HuH-7.5 (cell line): ENCODE data around the gene RNF214.

ENCODE experiments used
- DNase-seq: peaks from one replicate; pipeline ENCODE4 v3.0.0; 2011; ENCODE audit warnings: low spot score

The RNF214 gene

GRCh38 chr11:117282956-117283355, 50.5 kb downstream of the RNF214 start:
- no peak for DNase-seq

- DNase-seq = no peak
These were observed 51.6 kb downstream of the RNF214 start for GRCh38 chr11:117284053-117284452.

GRCh38 chr11:117286588-117286987, 54.1 kb downstream of the RNF214 start:
- no peak for DNase-seq

DNA sequence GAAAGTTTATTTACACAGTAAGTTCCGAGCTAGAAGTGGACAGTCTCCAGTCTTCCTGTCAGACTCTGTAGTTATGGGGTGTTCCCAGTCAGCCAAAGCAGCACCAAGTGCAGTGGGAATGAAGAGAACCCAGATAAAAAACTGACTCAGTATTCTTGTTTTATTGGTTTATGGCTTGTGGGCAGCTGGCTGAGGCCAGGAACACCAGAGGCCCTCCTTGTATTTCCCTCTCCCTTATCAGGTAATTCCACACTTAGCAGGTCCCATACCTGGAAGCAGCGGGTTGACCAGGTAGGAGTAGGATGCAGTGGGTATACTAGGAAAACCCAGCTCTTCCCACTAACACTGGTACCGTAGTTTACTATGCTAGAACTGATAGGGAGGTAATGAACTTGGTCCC, 55.2 kb downstream of the RNF214 start:
- no peak for DNase-seq

- no peak for DNase-seq
These were observed 57.3 kb downstream of the RNF214 start for GRCh38 chr11:117289795-117290194.

DNA sequence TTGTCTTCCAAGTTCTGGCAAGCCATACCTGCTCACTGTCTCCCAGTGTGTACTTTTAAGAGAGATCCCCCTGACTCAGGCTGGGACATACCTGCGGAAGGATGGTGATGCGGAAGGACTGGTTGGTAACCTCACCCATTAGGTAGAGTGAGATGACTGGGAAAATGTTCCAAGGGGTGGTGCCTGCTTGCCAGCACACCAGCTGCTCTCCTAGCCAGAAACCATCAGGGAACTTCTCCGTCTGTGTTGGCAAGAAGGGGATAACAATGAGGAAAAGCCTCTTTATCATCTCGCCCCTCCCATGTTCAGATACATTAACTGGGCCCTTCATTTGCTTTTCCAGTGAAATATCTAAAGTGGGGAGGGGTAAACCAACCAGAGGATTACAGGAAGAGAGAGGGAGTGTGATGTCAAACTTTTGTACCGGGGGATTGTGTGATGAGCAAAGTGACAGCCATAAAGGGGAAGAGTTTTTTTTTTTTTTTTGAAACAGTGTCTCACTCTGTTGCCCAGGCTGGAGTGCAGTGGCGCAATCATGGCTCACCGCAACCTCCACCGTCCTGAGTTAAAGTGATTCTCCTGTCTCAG, 58.4 kb downstream of the RNF214 start, which contains the start of gene BACE1-AS:
Gene BACE1-AS (plus strand): TSS at position 538 of the 588 bp plus-strand sequence.
- no peak for DNase-seq

DNA sequence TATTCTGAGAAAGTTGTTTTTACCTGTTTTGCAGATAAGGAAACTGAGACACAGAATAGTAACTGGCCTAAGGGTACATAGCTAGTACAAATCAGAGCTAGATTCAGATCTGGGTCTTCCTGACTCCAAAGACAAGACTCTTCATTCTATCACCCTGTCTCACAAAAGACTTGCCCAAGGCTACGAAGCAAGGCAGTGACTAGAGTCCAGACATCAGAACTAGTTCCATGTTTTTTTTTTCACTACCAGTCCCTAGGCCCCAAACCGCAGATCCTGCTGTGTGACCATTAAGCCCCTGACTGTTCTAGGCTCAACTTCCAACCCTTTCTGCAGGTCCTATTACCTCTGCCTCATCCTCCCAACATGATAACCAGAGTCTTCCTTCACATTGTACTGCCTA, 60.1 kb downstream of the RNF214 start:
- no peak for DNase-seq

DNA sequence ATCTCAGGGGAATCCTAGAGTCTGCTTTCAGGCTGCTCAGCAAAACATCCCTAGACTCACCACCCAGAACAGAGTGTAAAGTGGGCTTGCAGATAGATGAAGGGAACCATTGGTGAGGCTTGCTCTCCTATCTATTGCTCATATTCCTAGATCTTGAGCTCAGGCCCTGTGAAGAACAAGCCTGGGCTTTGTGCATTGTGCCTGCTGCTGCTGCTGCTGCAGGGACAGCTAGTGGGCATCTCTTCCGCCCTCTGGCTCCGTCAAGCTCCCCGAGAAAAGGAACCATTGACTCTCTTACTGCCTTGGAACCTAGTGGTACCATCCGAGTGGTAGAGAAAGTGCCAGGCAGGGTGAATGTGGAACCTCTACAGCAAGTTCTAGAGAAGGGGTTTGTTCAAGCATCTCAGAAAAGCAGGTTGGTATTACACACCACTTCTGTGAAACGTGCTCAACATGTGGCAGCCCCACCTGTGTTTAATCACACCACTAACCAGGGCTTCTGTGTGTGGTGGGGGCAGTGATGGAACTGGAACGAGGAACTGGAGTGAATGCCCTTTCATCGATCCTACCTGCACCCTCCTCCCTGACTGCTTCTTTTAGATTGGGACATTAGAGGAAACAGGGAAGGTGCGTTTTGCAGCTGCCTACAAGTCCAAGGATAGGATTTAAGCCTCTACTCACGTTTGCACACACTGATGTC, 63.1 kb downstream of the RNF214 start:
- no peak for DNase-seq

DNA sequence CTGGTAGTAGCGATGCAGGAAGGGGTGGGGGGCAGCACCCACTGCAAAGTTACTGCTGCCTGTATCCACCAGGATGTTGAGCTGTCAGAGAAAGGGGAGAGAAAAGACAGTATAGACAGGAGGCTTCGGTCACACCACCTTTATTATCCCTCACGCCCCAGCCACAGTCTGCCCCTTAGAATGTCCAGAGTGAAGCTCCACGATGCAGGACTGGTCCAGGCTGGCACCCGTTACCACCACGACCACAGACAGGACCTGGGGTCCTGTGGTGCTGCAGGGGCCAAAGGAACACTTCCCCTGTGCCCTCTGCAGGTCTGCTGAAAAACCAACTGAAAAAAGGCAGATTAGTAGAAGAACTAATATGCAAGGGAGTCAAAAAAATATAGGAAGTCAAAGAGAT, 64.4 kb downstream of the RNF214 start:
- no peak for DNase-seq

DNA sequence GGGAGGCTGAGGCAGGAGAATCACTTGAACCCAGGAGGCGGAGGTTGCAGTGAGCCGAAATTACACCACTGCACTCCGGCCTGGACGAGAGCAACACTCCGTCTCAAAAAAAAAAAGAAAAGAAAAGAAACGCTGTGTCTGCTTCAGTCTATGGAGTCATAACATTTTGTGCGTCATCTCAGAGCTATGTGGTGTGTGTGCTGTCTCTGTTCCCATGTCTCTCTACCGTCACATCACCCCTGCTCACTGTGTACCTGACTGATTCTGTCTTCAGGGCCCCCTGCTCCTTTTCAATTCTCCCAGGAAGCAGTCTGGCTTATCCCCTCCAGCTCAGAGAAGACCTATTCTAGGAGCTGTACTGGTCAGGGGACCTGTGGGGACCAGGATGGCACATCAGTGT, 65.7 kb downstream of the RNF214 start:
- DNase-seq = no peak

DNA sequence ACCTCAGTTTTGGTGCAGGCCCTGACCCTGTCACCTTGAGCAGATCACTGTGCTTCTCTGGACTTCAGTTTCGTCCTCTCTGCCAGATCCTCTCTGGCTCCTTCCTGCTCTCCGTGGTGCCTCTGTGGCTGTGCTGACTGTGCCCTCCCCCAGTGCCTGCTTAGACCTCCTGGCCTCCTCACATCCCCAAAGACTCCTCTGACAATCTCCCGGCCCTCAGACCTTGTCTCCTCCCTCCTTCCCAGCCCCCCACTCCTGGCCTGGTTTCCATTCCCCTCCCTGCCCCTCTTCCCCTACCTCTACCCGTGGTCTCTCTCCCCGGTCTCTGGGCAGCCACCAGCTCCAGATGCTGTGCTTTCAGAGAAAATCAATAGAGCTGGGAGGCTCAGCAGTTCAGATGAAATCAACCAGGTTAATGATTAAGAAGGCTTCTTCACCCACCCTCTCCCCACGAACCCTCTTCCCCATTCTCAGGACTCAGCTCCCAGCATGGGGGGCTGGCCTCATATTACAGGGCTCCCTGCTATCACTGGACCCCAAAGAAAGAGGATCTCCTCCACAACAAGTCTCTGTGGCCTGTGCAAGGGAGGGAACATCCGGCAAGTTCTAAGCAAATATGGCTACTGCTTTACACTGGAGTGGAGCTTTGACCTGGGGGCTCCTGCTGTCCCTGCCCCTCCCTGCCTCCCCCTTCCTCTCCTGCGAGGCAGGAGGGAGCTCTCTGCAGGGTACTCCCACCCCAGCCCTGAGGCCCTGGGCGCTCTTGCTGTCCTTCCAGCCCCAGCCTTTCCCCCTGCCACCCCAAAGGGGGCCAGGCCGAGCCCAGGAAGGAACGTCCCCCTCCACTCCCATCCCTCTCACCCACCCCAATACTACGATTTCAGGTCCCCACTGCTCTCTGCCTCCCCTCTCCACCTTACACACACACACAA, 67.1 kb downstream of the RNF214 start:
- peak; percentile 55 for DNase-seq

DNA sequence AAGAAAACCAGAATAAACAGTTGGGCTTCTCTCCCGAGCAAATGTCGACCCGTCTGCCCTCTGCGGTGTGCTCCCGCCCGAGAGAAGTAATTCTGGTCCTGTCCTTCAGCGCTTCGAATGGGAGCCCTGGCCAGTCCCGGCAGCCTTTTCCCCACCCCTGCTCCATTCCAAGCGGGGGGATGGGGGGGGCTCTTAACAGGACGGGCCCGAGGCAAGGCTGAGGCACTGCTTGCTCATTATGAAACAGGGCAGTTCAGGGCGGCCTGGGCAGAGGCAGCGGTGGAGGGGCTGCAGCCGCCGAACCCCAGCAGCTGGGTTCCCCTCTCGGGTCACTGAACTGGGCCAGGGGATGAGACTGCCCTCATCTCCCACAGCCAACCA, 67.8 kb downstream of the RNF214 start:
- DNase-seq = no peak

DNA sequence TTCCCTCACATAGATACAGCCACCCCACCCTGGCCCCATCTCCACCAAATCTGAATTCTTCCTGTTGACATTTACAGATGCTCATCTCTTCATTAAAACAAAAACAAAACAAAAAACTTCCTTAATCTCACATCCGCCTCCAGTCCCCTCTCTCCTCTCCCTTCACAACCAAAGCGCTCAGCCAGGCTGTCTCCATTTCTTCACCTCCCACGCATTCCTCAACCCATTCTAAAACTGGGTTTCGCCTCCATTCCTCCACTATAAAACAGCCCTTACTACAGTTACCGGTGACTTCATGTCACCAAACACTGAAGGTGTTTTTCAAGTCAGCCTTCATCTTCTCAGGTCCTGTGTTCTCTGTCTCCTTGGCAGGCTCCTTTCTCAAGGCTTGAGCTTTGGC, 68.3 kb downstream of the RNF214 start:
- DNase-seq = no peak

- DNase-seq = no peak
These were observed 69.8 kb downstream of the RNF214 start for GRCh38 chr11:117302228-117302627.

DNA sequence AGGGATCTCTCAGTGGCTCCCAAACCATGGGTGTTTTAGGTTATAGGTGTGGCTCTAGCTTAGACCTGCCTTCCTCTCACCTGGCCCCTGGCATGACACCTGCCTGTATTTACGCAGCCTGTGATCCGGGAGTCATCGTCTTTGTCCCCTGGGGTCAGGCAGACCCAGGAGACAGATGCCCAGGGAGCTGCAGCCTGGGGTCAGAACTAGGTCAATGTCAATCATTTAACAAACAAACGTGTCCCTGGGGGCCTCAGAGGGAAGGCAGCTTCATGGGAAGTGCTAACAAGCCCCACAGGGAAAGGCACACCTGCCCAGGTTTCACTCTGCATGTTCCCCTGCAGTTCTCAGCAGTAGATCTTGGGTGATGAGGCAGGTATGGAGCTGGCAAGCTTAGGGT, 70.6 kb downstream of the RNF214 start:
- DNase-seq = no peak

DNA sequence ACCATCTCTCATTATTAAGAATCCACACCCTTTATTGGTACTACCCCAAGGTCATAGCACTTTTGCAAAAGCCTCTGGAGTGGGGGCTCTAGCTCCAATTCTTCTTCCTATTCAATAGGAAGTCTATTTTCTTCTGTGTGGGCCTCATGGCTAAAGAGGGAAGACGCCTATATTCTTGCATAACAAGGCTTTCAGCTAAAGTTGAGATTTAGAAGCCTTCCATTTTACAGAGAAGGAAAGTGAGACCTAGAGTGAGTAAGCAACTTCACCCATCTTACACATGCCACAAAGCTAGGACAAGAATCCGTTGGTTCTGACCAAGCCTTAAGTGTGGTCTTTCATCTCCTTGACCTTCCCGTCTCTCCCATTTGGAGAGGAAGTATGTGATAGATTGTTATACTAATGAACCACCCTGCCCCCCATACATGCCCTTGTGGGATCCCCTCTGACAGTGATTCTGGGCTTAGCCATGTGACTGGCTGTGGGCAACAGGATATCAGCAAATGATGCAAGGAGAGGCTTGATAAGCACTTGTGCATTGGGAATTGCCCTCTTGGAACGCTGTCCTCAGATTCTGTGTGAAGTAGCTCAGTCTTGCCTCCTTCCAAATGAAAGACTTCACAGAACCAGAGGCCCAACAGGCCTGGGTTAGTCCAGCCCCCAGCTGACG, 71.3 kb downstream of the RNF214 start:
- no peak for DNase-seq

GRCh38 chr11:117305145-117305544, 72.7 kb downstream of the RNF214 start:
- no peak for DNase-seq

- DNase-seq = no peak
These were observed 76.8 kb downstream of the RNF214 start for GRCh38 chr11:117309310-117309709.

GRCh38 chr11:117313091-117313490, 80.6 kb downstream of the RNF214 start:
- no peak for DNase-seq

- no peak for DNase-seq
These were observed 81.6 kb downstream of the RNF214 start for GRCh38 chr11:117313828-117314768.

- no peak for DNase-seq
These were observed 82.4 kb downstream of the RNF214 start for GRCh38 chr11:117314840-117315239.
